GM12878 (cell line): ENCODE results near the gene EFCC1. TPM values are rescaled to one million over a fixed set of nuclear protein-coding genes. Genes with fewer than 3 reads are reported as not detected.

ENCODE experiments used
- ATAC-seq: fragments of 200-7000 bp; cut with Tn5 transposase; 3 replicates; pipeline ENCODE4 v1.9.1; 2020; ENCODE audit warnings: mild to moderate bottlenecking, moderate library complexity
- BruUV-seq: library from RNA; stranded (reverse); fragments of 400-500 nt; replicated peaks from 2 replicates; lab custom pipeline; 2021; lab: Mats Ljungman, UMichigan
- CTCF ChIA-PET: fragments of 300-600 bp; sonication (Branson Sonifier 250); formaldehyde crosslinking; extraction: SDS; loops from one replicate; lab custom pipeline; 2021; ENCODE audit warnings: inconsistent platforms; lab: Yijun Ruan, JAX
- POLR2A ChIA-PET: fragments of 350-600 bp; formaldehyde crosslinking; extraction: SDS; loops from one replicate; lab custom pipeline; 2021; ENCODE audit warnings: inconsistent platforms; lab: Charles Lee
- RAD21 ChIA-PET: fragments of 300-600 bp; sonication (Branson Sonifier 250); formaldehyde crosslinking; loops from one replicate; lab custom pipeline; 2023; ENCODE audit warnings: antibody characterized with exemption; ENCODE audit not compliant: unreplicated experiment; lab: Charles Lee
- SMC1A ChIA-PET: fragments of 300-600 bp; sonication (Branson Sonifier 250); formaldehyde crosslinking; loops from one replicate; lab custom pipeline; 2023; ENCODE audit not compliant: unreplicated experiment, uncharacterized antibody; lab: Charles Lee
- DNase-seq: peaks from one replicate; pipeline ENCODE4 v3.0.0-alpha.2; 2011; ENCODE audit warnings: low read depth, low spot score
- FAIRE-seq: peaks from 3 replicates; lab custom pipeline; 2011; peaks lifted over from hg19 to GRCh38; lab: Jason Lieb, UNC
- H2AFZ ChIP-seq: 2 replicates; pipeline ENCODE4 v1.6.0; 2011; ENCODE audit warnings: low read depth, low read length, control low read depth; ENCODE audit not compliant: control insufficient read depth
- H3K27ac ChIP-seq: 2 replicates; pipeline ENCODE4 v1.5.1; 2011; ENCODE audit warnings: control low read depth; ENCODE audit not compliant: control insufficient read depth, insufficient read depth
- H3K27me3 ChIP-seq, 2 experiments: replicated peaks in 1 of 2; 2 replicates each; pipeline versions ENCODE4 v1.6.0 to v1.6.1; 2011; ENCODE audit warnings: low read length in 1 of 2; ENCODE audit not compliant: control insufficient read depth in 2 of 2, insufficient read depth in 2 of 2
- H3K36me3 ChIP-seq, 2 experiments: 2 replicates each; pipeline ENCODE4 v1.5.1; 2011; ENCODE audit warnings: low read length in 1 of 2; ENCODE audit not compliant: control insufficient read depth in 2 of 2, insufficient read depth in 2 of 2
- H3K4me1 ChIP-seq: 2 replicates; pipeline ENCODE4 v1.6.1; 2011; ENCODE audit warnings: mild to moderate bottlenecking, low read length, moderate library complexity, mixed read lengths; ENCODE audit not compliant: control insufficient read depth, insufficient read depth
- H3K4me2 ChIP-seq: 2 replicates; pipeline ENCODE4 v1.6.0; 2011; ENCODE audit warnings: control low read depth; ENCODE audit not compliant: control insufficient read depth, insufficient read depth
- H3K4me3 ChIP-seq: fragments of 200-600 bp; sonication (generic); 2 replicates; pipeline ENCODE4 v1.5.1; 2016
- H3K79me2 ChIP-seq: 2 replicates; pipeline ENCODE4 v1.6.0; 2011; ENCODE audit warnings: low read length; ENCODE audit not compliant: control insufficient read depth, insufficient read depth
- H3K9ac ChIP-seq: 2 replicates; pipeline ENCODE4 v1.8.0; 2011; ENCODE audit warnings: low read length, control low read depth, mixed read lengths; ENCODE audit not compliant: control insufficient read depth, insufficient read depth
- H3K9me3 ChIP-seq: replicated peaks from 3 replicates; pipeline ENCODE4 v1.5.1; 2011; ENCODE audit warnings: mild to moderate bottlenecking, low read length; ENCODE audit not compliant: control insufficient read depth, insufficient read depth
- H4K20me1 ChIP-seq: 2 replicates; pipeline ENCODE4 v1.6.0; 2011; ENCODE audit not compliant: control insufficient read depth, insufficient read depth
- BCL3 ChIP-seq: IDR thresholded peaks from 2 replicates; pipeline ENCODE4 v1.6.1; 2011; ENCODE audit warnings: borderline replicate concordance, low read depth, mild to moderate bottlenecking, moderate library complexity, low read length; ENCODE audit not compliant: insufficient read depth, poor library complexity, severe bottlenecking
- CBX3 ChIP-seq: fragments of 200-600 bp; sonication (generic); IDR thresholded peaks from 2 replicates; pipeline ENCODE4 v1.6.1; 2016; ENCODE audit warnings: low read depth, borderline replicate concordance
- PAX8 ChIP-seq: fragments of 450-650 bp; IDR thresholded peaks from 2 replicates; pipeline ENCODE4 v1.6.1; 2017; ENCODE audit warnings: mild to moderate bottlenecking, moderate library complexity
- SKIL ChIP-seq: fragments of 450-650 bp; IDR thresholded peaks from 2 replicates; pipeline ENCODE4 v1.6.1; 2017; ENCODE audit warnings: mild to moderate bottlenecking, low read depth, inconsistent platforms; ENCODE audit not compliant: poor library complexity, severe bottlenecking
- SREBF2 ChIP-seq: IDR thresholded peaks from 2 replicates; pipeline ENCODE4 v1.6.1; 2012; ENCODE audit warnings: mild to moderate bottlenecking, low read length
- WGBS: methylation state at CpG from one replicate; pipeline ENCODE4 v1.1.6; 2016; ENCODE audit warnings: low lambda C conversion rate; ENCODE audit not compliant: insufficient replicate concordance, insufficient coverage; ENCODE audit errors: missing lambda C conversion rate; 5-methylcytosine and 5-hydroxymethylcytosine counted together
- in situ Hi-C: fragments of 300-500 bp; cut with MboI; formaldehyde crosslinking; loops from 9 replicates; pipeline ENCODE4 v1.14.3; 2018; ENCODE audit warnings: mixed read lengths
- intact Hi-C: fragments of 100-400 bp; cut with micrococcal nuclease; formaldehyde crosslinking; loops from one replicate; pipeline ENCODE4 v1.14.2; 2022; ENCODE audit not compliant: unreplicated experiment
- polyA plus RNA-seq, 11 experiments: library from polyadenylated mRNA; depleted of rRNA in 4 of 11; unstranded in 6 of 11; stranded (reverse) in 5 of 11; fragments of >200 nt; fragmentation: Nextera tagmentation in 4 of 11; fragmentation: Illumina TruSeq in 1 of 11; extraction: Ambion mirVana in 4 of 11; extraction: Trizol in 1 of 11; gene quantifications; 1 replicate in 1 of 11; 2 replicates in 10 of 11; pipeline versions ENCODE4 v1.2.1 to v1.2.3, GENCODE V29; 2011 to 2016; ENCODE audit warnings: inconsistent platforms in 2 of 11, missing spikeins in 2 of 11, low read depth in 1 of 11
- total RNA-seq, 4 experiments: library from RNA; depleted of rRNA in 3 of 4; stranded (reverse); fragments of >200 nt in 3 of 4; fragmentation: Illumina TruSeq in 1 of 4; extraction: Trizol in 1 of 4; gene quantifications; 2 replicates each; pipeline versions ENCODE4 v1.2.1 to v1.2.3, GENCODE V29; 2013 to 2021

EFCC1 gene
- total and polyA plus RNA-seq, 10 of the 15 experiments (the other 5 are each of a cell fraction or from before 2014, with no cell fraction given), result not detected

GRCh38 chr3:129033151-129033550, 32.0 kb downstream of the EFCC1 start:
- in situ Hi-C loops, result no loop called here
- BruUV-seq, result no TSS peak
- ATAC-seq (no peak), DNase-seq (no peak), FAIRE-seq (no peak)
- Histone ChIP-seq H3K4me2 (no peak overlapping the region), H3K9me3 (no peaks in the 10 kb centered on the region; the same call in 2 of the 3 replicates), H3K4me3 (no peak overlapping the region), H3K27me3 (no peaks in the 10 kb centered on the region; a peak in 1 of 4 replicates), H3K79me2 (no peaks in the 10 kb centered on the region), H4K20me1 (no peaks in the 10 kb centered on the region), H2AFZ (no peak overlapping the region), H3K4me1 (no peaks in the 10 kb centered on the region), H3K36me3 (no peaks in the 10 kb centered on the region), H3K9ac (no peak overlapping the region), H3K27ac (no peak overlapping the region)
- intact Hi-C loops, result no loop called here
- ChIA-PET POLR2A (no interaction called here), CTCF (no interaction called here), SMC1A (no interaction called here), RAD21 (no interaction called here)
- 20% methylated on average over 7 of the region's 7 CpGs for WGBS
- TF ChIP-seq SREBF2 (no peak), SKIL (no peak), PAX8 (no peak), BCL3 (no peak), CBX3 (no peak)
